Kidney (tissue), 14 donors: Measurements from ENCODE around the gene LGR6. TPM values are rescaled to one million over a fixed set of nuclear protein-coding genes. Genes with fewer than 3 reads are reported as not detected.

Experiments
- DNase-seq, 5 donors: peaks; one replicate each; pipeline ENCODE4 v3.0.0-alpha.2; 2013 to 2020
- FAIRE-seq: peaks from 2 replicates; lab custom pipeline; 2012; peaks lifted over from hg19 to GRCh38; lab: Jason Lieb, UNC
- H3K27ac ChIP-seq, 2 donors: one replicate each; pipeline ENCODE4 v1.7.0; 2013; ENCODE audit warnings: low read depth in 2 of 2, low read length in 2 of 2, inconsistent platforms in 1 of 2
- H3K27me3 ChIP-seq: one replicate; pipeline ENCODE4 v1.7.1; 2013; ENCODE audit warnings: low read length, inconsistent platforms; ENCODE audit not compliant: control insufficient read depth, insufficient read depth
- H3K36me3 ChIP-seq, 3 donors: one replicate each; pipeline versions ENCODE4 v1.7.0 to v1.7.1; 2013; ENCODE audit warnings: low read length in 3 of 3, control low read depth in 1 of 3, inconsistent platforms in 1 of 3; ENCODE audit not compliant: insufficient read depth in 3 of 3, control insufficient read depth in 2 of 3
- H3K4me1 ChIP-seq, 3 donors: one replicate each; pipeline versions ENCODE4 v1.7.0 to v1.7.1; 2013; ENCODE audit warnings: low read length in 3 of 3, inconsistent platforms in 1 of 3, low read depth in 1 of 3; ENCODE audit not compliant: control insufficient read depth in 2 of 3, insufficient read depth in 2 of 3
- H3K4me3 ChIP-seq, 3 donors: one replicate each; pipeline versions ENCODE4 v1.7.0 to v1.8.1; 2013; ENCODE audit warnings: low read length in 3 of 3, control low read depth in 1 of 3, inconsistent platforms in 1 of 3
- H3K9ac ChIP-seq, 3 donors: one replicate each; pipeline versions ENCODE4 v1.7.0 to v1.7.1; 2013; ENCODE audit warnings: low read length in 3 of 3, control low read depth in 1 of 3, inconsistent platforms in 1 of 3
- H3K9me3 ChIP-seq, 3 donors: one replicate each; pipeline versions ENCODE4 v1.7.0 to v1.7.1; 2013; ENCODE audit warnings: low read length in 3 of 3, control low read depth in 1 of 3, inconsistent platforms in 1 of 3; ENCODE audit not compliant: control insufficient read depth in 2 of 3, insufficient read depth in 1 of 3
- CTCF ChIP-seq: IDR thresholded peaks from 3 replicates; pipeline ENCODE4 v1.5.1; 2012; ENCODE audit warnings: mild to moderate bottlenecking, moderate library complexity, borderline replicate concordance; ENCODE audit not compliant: insufficient read depth; ENCODE audit errors: extremely low read depth
- intact Hi-C: fragments of 100-400 bp; cut with DNase I; formaldehyde crosslinking; loops from one replicate; pipeline ENCODE4 v1.11.1; 2022
- polyA plus RNA-seq: library from polyadenylated mRNA; stranded (reverse); fragments of 350-450 nt; fragmentation: Illumina TruSeq; extraction: RNeasy Lipid Tissue Mini Kit (QIAGEN cat#74804); gene quantifications from one replicate; pipeline ENCODE4 v1.2.3, GENCODE V29; 2014; ENCODE audit warnings: low read depth, low replicate concordance; ENCODE audit not compliant: insufficient read depth
- total RNA-seq: library from RNA; stranded (reverse); fragmentation: NEBNext Ultra II Directional; extraction: Animal tissue kit (Norgen Biotek cat#: 25700); gene quantifications from one replicate; pipeline ENCODE4 v1.2.1, GENCODE V29; 2021
- donor health status: control.
- donor health status: control.
- donor health status: control.
- donor health status: control.
- donor health status: control.
- donor health status: DM: yes; HTN: yes; CAD: no.
- donor health status: Normal renal cell carcinoma (clear cell type).

Gene LGR6
- total and polyA plus RNA-seq, 2 donors from 2014 or later, result 1.8 to 4.1 TPM

- FAIRE-seq (no peak), DNase-seq (peak in 1 of 5 donors; percentile 39)
- no peaks in the 10 kb centered on the region for H3K27me3 ChIP-seq
- no peak overlapping the region for H3K4me3 ChIP-seq
- H3K9me3 ChIP-seq, result no peaks in the 10 kb centered on the region
- H3K36me3 ChIP-seq, result no peaks in the 10 kb centered on the region
- intact Hi-C loops, result no loop called here
- no peaks in the 10 kb centered on the region for H3K4me1 ChIP-seq
- no peak for TF ChIP-seq CTCF
- no peak overlapping the region for H3K9ac ChIP-seq
- no peak overlapping the region for H3K27ac ChIP-seq
Measured at GRCh38 chr1:202249846-202250245, 56.2 kb downstream of the LGR6 start.

DNA sequence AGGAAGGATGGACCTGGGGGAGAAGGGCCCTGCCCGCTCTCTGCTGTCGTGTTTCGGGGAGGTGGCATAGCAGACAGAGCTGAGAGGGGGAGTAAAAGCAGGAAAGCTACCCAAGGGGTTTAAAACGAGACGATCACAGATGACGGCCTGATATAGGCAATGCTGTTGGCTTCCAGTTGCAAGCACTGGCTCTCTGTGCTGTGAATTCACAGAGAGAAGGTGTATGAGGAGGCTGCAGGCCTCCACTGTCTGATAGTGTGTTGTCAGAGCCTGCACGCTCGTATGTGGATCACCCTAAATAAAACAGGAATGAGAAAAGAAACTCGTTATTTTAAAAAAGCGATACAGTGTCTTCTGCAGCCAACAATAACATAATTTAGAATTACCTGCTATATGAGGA is 57.4 kb downstream of the LGR6 start:
- intact Hi-C loops, result no loop called here
- Histone ChIP-seq H3K4me3 (no peak overlapping the region), H3K9ac (no peak overlapping the region), H3K27me3 (no peaks in the 10 kb centered on the region), H3K9me3 (no peaks in the 10 kb centered on the region), H3K27ac (no peak overlapping the region), H3K4me1 (no peaks in the 10 kb centered on the region), H3K36me3 (no peaks in the 10 kb centered on the region)
- FAIRE-seq (no peak), DNase-seq (peak in 1 of 5 donors; percentile 13)
- TF ChIP-seq CTCF, result no peak

GRCh38 chr1:202251424-202252256 is 58.0 kb downstream of the LGR6 start:
- intact Hi-C loops, result no loop called here
- no peak for DNase-seq
- no peaks in the 10 kb centered on the region for H3K27me3 ChIP-seq
- FAIRE-seq, result no peak
- H3K4me1 ChIP-seq, result no peaks in the 10 kb centered on the region
- no peak overlapping the region for H3K4me3 ChIP-seq
- no peaks in the 10 kb centered on the region for H3K9me3 ChIP-seq
- TF ChIP-seq CTCF, result no peak
- no peak overlapping the region for H3K9ac ChIP-seq
- H3K27ac ChIP-seq, result no peak overlapping the region
- no peaks in the 10 kb centered on the region for H3K36me3 ChIP-seq
